Stimulated activated CD8-positive, alpha-beta memory T cell treated with anti-CD3 and anti-CD28 coated beads, Interleukin-12 subunit alpha, Interleukin-12 subunit beta, amount 100 ng/mL, for 24 hours (primary cell): ENCODE data around the gene NPDC1.
A peak's percentile ranks its signal among the peaks of the same experiment; 100 is the strongest.

Experiments used
- DNase-seq: peaks from one replicate; pipeline ENCODE4 v3.0.0-alpha.2; 2020; ENCODE audit errors: extremely low read depth

The NPDC1 gene

DNA sequence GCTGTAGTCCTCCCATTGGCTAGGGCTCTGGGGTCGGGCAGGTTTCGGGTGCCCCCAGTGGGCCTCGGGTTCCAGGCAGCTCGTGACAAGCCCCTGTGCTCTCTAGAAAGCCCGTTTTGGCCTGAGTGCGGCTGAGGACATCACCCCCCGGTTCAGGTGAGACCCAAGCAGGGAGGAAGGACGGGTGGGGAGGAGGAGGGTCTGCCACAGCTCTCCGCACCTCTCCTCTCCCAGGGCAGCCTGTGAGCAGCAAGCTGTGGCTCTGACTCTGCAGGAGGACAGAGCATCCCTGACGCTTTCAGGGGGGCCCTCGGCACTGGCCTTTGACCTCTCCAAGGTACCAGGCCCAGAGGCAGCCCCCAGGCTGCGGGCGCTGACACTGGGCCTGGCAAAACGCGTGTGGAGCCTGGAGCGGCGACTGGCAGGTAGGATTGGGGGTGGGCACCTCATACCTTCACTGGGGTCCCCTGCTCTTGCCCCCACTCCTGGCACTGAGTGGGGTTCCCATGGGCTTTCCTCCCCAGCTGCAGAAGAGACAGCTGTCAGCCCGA, 53.1 kb downstream of the NPDC1 start:
- no peak for DNase-seq

DNA sequence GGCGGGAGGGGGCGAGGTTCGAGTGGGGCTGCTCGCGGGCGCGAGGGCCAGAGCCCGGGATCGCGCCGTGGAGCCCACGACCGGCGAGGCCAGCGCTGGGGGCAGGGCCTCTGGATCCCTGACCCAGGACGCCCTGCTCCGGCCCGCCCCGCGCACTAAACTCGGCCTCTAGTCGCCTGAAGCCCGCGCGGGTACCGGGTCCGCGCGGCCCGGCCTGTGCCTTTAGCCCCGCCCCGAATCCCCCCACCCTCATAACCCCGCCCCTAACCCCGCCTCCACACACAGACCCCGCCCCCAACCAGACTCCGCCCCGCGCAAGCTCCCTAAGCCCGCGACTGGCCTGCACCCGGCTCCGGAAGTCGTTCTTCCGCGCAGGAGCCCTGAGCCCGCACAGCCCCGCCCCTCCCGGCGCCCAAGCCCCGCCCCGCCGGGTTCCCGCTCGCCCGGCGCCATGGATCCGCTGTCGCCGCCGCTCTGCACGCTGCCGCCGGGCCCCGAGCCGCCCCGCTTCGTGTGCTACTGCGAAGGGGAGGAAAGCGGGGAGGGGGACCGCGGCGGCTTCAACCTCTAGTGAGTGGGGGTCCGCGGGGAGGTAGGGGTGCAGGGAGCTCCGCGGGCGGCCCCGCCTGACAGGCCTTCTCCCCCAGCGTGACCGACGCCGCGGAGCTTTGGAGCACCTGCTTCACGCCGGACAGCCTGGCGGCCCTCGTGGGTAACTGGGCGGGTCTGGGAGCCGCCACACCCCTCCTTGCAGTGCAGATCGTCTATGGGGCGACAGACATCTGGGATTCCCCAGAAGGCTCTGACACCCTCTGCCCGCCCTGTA, 53.8 kb downstream of the NPDC1 start, which contains the start of gene PAXX:
TSS of gene PAXX (plus strand) at position 430 of the 826 bp plus-strand sequence. CDS start at position 452, 22 bp downstream.
- DNase-seq: peak; percentile 86

DNA sequence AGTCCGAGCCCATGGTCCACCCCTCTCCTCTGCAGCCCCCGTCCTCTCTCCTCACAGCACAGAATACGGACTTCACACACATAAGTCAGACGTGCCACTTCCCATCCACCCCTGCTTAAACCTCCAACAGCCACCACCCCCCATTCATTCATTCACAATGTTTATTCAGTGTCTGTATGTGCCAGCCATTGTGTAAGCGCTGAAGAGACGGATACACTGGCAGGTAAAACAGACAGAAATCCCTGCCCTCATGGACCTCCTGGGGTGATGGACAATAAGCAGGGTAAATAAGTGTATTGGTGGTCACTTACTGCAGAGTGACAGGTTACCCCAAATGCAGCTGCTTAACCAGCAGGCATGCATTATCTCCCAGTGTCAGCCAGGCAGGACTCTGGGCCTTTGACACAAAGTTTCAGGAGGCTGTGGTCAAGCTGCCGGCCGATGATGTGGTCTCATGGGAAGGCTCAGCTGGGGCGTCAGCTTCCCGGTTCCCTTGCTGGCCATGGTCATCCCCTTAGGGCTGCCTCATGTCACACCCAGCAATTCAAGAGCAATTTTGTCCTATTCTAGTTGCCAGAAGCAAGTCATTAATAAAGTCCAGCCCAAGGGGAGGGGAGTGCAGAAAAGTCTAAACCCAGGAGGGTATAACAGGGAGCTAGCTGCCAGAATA, 55.6 kb downstream of the NPDC1 start:
- DNase-seq: no peak
